NOMO-1 treated with DMSO at 0.1 percent for 48 hours (cell line): ENCODE results near the gene SNUPN.

ENCODE experiments used
- DNase-seq: peaks from one replicate; lab custom pipeline; 2025; ENCODE audit not compliant: unreplicated experiment; lab: John Stamatoyannopoulos, UW

SNUPN gene

DNA sequence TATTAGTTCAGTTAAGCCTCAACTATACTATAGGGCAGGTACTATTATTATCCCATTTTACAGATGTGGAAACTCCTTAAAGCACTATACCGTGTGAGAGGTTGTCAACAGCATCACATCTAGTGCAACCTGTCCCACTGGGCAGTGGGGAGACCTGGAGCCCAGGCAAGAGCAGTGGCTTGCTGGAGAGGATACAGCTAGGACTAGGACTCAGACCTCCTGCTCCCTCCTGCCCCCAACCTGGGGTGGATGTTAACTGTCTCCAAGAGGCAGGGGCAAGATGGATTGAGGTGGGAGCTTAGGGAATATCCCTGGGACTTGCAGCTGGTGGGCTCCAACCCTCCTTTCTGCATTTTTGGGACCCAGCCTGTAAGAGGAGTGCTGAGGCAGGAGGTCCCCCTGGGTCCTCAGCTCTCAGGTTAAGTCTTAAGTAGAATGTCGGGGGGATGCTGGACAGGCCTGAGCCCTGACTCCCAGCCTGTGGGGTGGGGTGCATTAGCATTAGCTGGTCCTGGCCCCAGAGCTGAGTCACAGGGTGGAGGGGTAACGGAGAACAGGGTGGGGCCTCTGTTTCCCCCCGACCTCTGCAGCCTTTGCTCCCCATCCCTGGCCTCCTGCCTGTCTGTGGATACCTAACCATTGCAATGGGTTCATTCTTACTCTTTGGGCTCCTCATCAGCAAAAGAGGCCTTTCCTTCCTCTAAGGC is 28.8 kb upstream of the SNUPN start:
- DNase-seq: no peak

DNA sequence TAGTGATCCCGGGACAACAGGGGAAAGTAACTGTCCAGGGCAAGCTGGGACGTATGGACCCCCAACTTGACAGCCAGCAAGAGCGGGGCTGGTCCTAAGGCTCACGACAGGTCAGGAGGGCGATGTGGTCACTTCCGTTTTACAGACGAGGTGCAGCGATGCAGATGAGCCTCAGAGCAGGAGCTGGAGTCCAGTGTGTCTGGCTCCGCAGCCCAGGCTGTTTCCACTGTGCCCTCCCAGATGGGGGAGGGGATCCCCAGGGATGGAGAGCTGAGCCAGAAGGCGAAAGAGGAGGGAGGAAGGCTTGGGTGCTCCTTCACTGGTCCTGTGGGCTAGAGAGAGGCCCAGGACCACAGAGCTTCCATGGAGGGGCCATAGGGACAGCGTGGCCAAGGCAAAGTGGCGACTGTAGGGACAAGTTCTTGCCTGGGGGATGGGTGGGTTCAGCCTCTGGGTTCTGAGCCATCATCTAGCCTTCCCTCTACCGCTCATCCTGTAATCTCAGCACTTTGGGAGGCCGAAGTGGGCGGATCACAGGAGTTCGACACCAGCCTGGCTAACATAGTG is 27.9 kb upstream of the SNUPN start:
- DNase-seq: no peak

DNA sequence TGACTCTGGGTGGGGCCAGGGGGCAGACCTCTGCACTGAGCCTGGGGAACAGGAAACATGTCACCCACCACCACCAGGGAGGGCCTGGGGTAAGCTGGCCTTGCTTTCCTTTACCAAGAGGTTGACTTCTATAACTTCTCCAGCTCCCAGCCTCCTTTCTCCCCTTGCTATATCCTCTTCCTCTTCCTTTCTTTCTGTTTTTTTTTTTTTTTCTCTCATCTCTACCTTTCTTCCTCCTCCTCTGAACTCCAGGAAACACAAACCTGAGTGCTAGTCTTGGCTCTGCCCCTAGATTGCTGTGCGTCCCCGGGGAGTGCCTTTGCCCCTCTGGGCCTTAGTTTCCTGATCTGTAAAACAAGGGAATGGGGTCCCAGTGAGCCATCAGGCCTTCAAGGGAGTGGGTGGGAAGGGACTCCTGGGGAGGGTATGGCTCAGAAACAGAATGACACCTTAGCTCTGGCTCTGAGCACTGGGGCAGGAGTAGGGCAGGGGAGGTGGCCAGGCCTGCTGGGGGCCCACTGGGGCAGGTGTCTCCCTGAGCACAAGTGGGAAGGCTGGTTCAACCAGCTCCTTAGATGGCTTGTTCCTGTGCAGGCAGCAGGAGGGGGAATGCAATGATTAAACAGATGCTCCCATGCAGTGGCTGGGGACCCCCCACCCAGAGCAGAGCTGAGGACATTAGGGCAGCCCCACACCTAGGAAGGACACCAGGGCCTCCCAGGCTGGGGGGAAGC is 26.5 kb upstream of the SNUPN start:
- DNase-seq: no peak

DNA sequence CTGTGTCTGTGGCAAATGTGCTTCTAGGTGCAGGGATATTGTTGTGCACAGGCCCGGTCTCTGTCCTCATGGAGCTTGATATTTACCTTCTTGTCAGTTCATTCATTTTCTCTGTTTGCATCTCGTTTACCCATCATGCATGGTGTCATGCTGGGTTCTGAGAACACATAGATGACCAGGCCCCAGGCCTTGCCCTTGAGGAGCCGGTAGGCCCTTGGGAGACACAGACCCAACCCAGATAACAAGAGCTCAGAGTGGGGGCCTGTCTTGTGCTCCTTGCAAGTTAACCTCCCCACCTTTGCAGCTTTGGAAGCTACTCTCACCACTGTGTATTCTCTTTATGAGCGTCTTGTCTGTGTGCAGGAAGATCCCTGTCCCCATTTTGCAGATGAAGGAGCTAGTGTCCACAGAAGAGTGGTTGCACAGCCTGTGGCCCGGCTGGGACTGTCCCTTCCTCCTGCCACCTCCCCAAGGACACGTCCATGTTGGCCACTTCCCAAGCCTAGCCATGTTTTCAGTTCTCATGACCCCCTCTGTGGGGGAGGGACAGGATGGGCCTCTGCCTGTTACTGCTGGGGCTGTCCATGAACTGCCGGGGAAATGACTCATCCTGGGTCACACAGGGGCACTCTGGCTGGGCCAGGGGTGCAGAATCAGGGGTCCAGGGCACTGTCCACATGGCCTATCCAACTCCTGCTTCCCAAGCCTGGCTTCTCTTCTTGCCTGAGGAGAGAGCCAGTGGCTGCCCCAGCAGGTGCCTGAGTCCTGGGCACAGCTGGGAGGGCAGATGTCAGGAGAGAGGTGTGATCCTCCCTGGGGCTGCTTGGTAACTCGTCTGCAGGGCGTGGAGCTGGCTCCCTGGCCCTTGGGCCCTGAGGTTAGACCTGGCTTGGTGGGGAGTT is 25.6 kb upstream of the SNUPN start:
- no peak for DNase-seq

DNA sequence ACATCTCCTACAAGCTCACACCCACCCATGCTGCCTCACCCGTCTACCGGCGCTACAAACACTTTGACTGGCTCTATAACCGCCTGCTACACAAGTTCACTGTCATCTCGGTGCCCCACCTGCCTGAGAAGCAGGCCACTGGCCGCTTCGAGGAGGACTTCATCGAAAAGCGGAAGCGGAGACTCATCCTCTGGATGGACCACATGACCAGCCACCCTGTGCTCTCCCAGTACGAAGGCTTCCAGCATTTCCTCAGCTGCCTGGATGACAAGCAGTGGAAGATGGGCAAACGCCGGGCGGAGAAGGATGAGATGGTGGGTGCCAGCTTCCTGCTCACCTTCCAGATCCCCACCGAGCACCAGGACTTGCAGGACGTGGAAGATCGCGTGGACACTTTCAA is 24.3 kb upstream of the SNUPN start:
- DNase-seq: no peak

DNA sequence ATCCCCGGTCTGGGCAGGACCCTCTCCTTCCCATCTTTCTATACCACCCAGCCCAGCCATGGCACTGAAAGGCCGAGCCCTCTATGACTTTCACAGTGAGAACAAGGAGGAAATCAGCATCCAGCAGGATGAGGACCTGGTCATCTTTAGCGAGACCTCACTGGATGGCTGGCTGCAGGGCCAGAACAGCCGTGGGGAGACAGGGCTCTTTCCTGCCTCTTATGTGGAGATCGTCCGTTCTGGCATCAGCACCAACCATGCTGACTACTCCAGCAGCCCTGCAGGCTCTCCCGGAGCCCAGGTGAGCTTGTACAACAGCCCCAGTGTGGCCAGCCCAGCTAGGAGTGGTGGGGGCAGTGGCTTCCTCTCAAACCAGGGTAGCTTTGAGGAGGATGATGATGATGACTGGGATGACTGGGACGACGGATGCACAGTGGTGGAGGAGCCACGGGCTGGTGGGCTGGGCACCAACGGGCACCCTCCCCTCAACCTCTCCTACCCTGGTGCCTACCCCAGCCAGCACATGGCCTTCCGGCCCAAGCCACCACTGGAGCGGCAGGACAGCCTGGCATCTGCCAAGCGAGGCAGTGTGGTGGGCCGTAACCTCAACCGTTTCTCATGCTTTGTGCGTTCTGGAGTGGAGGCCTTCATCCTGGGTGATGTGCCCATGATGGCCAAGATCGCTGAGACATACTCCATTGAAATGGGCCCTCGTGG is 23.7 kb upstream of the SNUPN start:
- no peak for DNase-seq

DNA sequence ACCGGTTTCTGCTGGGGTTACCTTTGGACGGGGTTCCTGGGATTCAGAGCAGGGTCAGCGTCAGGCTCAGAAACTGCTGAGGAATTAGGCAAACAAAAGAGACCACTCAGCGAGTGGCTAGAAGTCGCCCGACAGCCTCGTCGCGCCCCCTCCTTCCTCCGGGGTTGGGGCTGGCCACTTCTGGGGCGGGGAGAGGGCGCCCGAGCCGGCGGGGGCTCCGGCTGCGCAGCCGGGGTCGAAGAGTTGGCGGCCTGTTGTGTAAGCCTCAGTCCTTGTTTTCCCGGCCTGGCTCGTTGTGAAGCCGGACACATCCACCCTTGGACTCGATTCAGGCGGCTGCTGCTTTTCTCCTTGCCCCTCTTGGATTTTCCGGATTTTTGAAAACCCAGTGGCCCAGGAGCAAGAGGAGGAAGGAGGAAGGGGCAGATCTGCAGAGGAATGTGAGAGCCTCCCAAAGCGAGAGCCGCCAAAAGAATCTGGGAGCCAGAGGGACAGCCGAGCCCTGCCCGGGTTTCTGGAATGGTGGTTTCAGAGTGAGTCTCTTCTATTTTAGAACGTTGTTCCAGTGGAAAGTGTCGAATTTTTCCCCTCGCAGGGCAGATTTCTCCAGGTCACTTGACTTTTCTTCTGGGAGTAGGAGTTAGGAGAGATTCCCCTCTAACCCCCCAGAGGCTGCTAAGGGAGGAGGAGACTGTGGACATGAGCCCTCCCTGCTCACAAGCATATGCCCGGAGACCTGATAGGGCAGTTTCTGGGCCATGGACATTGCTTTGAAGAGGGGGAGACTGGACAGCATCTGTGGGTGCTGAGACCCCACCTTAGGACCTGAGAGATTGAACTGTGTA is 22.9 kb upstream of the SNUPN start:
- DNase-seq: no peak

DNA sequence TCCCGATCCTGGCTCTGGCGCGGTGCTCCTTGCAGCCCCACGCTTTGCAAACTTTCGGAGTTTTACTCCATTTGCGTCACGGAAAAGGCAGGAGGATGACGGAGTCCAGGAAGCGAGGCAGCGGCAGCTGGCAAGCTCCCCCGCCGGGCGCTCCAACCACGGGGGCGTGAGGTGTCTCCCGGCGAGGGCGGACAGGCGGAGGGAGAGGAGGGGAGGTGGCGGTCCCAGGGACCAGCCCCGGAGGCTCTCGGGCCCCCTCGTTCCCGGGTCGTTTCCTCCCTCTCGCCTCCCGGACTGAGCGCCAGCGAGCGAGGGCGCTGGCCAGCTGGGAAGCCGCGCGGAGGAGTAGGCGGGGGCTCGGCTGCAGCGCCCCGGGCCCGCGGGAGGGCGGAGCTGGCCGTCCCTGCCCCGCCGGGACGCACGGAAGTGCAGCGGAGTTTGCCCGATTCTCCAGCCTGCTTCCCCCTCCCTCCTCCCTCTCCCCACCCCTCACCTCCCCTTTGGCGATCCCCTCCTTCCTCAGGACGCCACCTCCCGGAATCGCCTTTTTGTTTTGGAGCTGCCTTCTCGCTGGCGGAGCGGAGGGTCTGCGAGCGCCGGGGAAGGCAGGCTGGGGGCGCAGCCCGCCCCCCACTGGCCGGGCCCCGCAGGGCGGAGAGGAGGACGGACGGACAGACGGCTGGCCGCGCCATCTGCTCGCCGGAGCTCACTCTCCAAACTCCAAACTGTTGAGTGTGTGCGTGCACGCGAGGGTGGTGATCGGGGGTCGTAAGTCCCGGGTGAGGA is 22.0 kb upstream of the SNUPN start, which contains the start of gene SNX33:
Gene SNX33, plus strand, starts transcription at position 543 of the 786 bp plus-strand sequence. CDS start 1,191 bp downstream, outside the sequence.
- DNase-seq: peak; percentile 54

DNA sequence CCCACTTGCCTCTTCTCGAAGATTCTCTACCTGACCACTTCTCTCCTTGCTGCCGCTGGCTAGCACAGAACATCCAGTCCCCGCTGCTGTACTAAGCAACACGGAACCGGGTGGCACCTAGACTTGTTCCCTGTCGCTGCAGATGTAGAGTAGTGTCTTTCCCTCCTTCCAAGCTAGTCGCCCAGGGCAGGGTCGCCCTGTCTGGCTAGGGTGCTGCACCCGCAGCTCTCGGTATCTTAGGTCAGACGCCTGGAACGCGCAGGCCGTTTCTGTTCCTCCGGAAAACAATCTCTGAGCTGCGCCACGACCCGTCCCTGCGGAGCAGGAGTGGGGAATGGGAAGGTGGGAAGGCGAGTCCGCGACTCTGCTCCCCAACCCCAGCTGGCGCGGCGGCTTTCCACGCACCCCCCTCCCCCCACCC is 21.4 kb upstream of the SNUPN start:
- no peak for DNase-seq

DNA sequence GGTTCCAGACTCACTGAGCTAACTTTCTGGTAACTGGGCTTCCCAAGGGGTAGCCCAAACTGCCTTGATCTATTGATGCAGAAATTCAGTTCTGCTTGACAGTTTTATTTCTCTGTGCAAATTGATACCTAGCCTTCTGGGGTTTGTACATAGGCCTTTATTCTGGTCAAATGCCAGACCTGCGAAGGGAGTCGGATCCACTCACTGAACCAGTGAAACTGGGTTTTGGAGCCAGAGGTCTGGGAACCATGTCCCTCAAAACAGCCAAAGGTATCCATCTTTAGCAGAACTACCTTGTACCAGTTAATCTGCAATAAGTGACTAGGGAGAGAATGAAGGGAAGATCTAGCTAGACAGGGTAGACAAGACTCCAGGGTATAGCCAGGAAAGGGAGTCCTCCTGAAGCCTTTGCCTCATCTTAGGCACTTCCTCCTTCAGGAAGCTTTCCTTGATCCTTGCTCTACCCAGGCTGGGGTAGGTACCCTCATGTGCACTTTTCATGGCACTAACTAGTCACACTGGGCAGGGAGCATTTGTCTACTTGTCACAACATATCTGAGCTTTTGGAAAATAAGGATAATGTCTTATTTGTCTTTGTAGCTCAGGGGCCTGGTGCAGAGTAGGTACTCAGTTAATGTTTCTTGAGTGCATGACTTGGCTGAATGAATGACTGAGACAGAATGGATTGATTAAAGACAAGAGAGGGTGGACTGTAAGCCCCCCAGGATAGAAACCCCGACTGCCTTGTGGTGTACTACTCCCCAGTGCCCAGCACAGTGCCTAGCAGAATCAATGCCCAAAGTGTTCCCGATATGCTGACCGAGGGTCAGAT is 20.8 kb upstream of the SNUPN start:
- DNase-seq: no peak

DNA sequence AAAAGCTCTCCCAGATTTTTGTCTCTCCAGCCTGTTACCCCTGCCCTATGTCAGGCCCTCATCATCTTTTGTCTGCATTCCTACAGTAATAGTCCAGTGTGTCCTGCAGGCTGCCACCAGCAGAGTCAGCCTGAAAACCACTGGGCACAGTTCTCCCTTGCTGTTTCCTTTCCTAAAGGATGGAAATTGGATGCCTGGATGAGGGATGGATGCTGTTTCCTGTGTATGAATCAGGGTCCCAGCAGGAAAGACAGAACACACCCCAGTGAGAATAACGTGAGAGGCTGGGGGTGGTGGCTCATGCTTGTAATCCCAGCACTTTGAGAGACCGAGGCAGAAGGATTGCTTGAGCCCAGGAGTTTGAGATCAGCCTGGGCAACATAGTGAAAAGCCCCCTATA is 18.9 kb upstream of the SNUPN start:
- no peak for DNase-seq

DNA sequence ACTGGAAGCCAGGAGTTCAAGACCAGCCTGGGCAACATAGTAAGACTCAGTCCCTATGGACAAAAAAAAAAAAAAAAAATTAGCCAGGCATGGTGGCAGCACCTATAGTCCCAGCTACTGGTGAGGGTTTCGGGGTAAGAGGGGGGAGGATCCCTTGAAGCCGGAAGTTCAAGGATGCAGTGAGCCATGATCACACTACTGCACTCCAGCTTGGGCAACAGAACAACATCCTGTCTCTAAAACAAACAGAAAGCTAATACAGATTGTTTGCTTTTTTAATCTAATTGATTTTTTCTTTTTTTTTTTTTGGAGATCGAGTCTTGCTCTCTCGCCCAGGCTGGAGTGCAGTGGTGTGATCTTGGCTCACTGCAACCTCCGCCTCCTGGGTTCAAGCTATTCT is 16.1 kb upstream of the SNUPN start:
- DNase-seq: no peak

DNA sequence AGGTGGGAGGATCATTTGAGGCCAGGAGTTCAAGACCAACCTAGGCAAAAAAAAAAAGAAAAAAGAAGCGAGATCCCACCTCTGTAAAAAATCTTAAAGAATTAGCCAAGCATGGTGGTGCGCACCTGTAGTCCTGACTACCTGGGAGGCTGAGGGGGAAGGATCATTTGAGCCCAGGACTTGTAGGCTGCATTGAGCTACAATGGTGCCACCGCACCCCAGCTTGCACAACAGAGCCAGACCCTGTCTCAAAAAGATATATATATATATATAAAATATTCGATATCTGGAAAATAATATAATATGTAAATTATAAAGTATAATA is 15.6 kb upstream of the SNUPN start:
- no peak for DNase-seq

DNA sequence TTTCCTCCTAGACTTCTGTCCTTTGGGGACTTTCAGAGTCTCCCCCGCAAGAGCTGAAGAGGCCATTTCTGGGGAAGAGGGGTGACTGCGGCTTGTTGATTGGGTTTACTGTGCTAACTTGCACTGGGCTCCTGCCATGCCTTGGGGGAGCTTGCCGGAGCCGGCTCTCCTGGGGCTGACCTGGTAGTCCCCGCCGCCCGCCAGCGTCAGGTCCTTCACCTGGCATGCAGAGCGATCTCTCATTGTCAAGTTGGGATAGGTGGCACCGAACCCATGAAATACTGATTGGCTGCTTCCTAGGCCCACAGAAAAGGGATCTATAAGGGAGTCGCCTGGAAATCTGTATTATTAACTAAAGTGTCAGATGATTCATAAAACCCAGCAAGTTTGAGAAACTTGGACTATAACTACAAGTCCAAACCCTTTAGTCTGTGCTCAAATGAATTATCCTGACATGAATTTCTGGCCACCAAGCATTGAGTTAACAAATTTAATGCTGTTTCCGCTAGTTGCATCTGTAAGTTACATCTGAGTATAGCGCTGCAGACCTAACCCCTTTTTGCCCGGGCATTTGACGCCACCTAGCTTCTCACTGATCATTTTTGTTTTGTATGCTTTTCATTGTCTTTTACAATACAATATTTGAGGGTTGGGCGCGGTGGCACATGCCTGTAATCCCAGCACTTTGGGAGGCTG is 15.1 kb upstream of the SNUPN start:
- DNase-seq: peak; percentile 68

DNA sequence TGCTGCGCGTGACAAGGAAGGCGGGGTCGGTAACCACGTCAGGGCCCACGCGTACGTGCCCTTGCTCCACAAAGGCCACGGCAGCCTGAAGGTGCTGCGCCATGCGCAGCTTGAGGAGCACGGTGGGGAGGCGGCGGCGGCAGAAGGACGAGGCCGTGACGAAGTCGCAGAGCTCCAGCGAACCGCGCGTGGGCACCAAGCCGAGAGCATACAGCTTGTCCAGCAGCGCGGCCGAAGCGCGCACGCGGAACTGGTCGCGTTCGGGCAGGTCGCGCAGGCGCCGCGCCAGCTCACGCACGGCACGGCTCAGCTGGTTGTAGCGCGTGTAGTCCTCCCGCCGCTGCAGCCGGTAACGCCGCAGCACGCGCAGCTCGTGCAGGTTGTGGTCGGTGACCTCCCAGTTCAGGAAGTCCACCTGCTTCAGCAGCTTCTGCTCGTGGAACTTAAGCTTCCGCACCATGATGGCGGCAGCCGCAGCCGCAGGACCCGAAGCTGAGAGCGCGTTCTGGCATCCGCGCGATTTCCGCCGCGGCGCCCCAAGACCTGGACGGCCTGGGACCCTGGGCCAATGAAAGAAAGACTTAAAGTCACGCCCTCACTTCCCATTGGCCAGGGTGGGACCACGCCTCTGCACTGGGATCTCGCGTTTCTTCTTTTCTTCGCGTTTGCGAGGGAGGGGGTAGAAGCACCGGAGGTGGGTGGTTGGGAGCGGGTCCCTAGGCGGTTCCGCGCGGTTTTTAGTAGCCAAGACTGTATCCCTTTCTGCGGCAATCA is 14.4 kb upstream of the SNUPN start, which contains the start of gene IMP3:
Gene IMP3, minus strand, starts transcription at position 516 of the 774 bp plus-strand sequence. Its CDS starts 56 bp downstream, at position 460.
- DNase-seq: peak; percentile 98

DNA sequence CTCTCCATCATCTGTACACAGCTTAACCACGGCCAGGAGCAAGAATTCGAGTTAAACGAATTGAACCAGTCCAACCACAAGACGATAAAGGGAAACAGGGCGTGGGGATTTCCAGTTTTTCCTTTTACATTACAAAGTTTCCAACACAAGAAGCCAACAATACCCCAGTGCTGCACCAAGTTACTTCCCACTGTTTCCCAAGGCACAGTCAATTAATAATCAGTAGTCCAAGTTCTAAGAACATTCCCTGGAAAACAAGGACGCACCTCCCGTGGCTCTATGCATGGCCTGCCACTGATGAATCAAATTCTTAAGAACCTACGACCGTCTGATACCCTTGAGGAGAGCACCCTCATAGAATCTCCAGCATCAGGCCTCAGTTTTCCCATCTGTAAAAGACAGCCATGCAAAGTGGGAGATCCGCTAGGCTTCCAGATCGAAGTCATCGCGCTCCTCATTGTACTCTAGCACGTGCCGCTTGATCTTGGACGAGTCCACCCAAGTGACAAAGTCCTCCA is 13.7 kb upstream of the SNUPN start:
- DNase-seq: no peak
